ENCODE results near the gene KRTAP20-4.

KRTAP20-4 gene

GRCh38 chr21:30620522-30620921 is at the start of gene KRTAP20-4:
Gene KRTAP20-4 (plus strand): TSS chr21:30620627.
- no peak for DNase-seq (ENCODE audit: low read depth in 3 of 3)

GRCh38 chr21:30577766-30578165 is 42.7 kb upstream of the KRTAP20-4 start:
- DNase-seq (ENCODE audit: low read depth in 3 of 3) = no peak

- DNase-seq (ENCODE audit: low read depth in 3 of 3) = no peak
Measured at GRCh38 chr21:30579346-30579745, 41.1 kb upstream of the KRTAP20-4 start.

GRCh38 chr21:30580132-30580531 is 40.3 kb upstream of the KRTAP20-4 start:
- DNase-seq (ENCODE audit: low read depth in 3 of 3) = no peak

- DNase-seq (ENCODE audit: low read depth in 3 of 3) = no peak
Measured at GRCh38 chr21:30582870-30583269, 37.6 kb upstream of the KRTAP20-4 start.

GRCh38 chr21:30590297-30590696 is 30.1 kb upstream of the KRTAP20-4 start, which contains the start of gene KRTAP22-2:
Gene KRTAP22-2 (minus strand): TSS chr21:30590397.
- DNase-seq (ENCODE audit: low read depth in 3 of 3) = no peak

- DNase-seq (ENCODE audit: low read depth in 3 of 3) = no peak
Measured at GRCh38 chr21:30592140-30592539, 28.3 kb upstream of the KRTAP20-4 start, which contains the start of gene KRTAP6-3. Gene KRTAP6-3 (plus strand): TSS chr21:30592440. CDS start chr21:30592446, 6 bp downstream.

GRCh38 chr21:30598802-30599201 is 21.6 kb upstream of the KRTAP20-4 start, which contains the start of gene KRTAP6-2:
Gene KRTAP6-2 (minus strand): TSS chr21:30598902. CDS start chr21:30598874, 28 bp downstream.
- DNase-seq (ENCODE audit: low read depth in 3 of 3) = no peak

GRCh38 chr21:30600787-30601186 is 19.6 kb upstream of the KRTAP20-4 start, which contains the start of gene KRTAP22-1:
Gene KRTAP22-1 (plus strand): TSS chr21:30601087.
- DNase-seq (ENCODE audit: low read depth in 3 of 3) = no peak

GRCh38 chr21:30605968-30606367 is 14.5 kb upstream of the KRTAP20-4 start:
- DNase-seq (ENCODE audit: low read depth in 3 of 3) = no peak

- DNase-seq (ENCODE audit: low read depth in 3 of 3) = no peak
Measured at GRCh38 chr21:30612132-30612531, 8.3 kb upstream of the KRTAP20-4 start.

- no peak for DNase-seq (ENCODE audit: low read depth in 3 of 3)
Measured at GRCh38 chr21:30613836-30614235, 6.6 kb upstream of the KRTAP20-4 start, which contains the start of gene KRTAP6-1. Gene KRTAP6-1 (minus strand): TSS chr21:30613930. CDS start chr21:30613904, 26 bp downstream.

- no peak for DNase-seq (ENCODE audit: low read depth in 3 of 3)
Measured at GRCh38 chr21:30615199-30615598, 5.2 kb upstream of the KRTAP20-4 start.

- DNase-seq (ENCODE audit: low read depth in 3 of 3) = no peak
Measured at GRCh38 chr21:30616125-30616524, 4.3 kb upstream of the KRTAP20-4 start, which contains the start of gene KRTAP20-1. Gene KRTAP20-1 (plus strand): TSS chr21:30616425. CDS start chr21:30616455, 30 bp downstream.

GRCh38 chr21:30620080-30620479 is 347 bp upstream of the KRTAP20-4 start:
- DNase-seq (ENCODE audit: low read depth in 3 of 3) = no peak

GRCh38 chr21:30623362-30623761 is 2.9 kb downstream of the KRTAP20-4 start:
- DNase-seq (ENCODE audit: low read depth in 3 of 3) = no peak

GRCh38 chr21:30625449-30626165 is 5.2 kb downstream of the KRTAP20-4 start:
- DNase-seq (ENCODE audit: low read depth in 3 of 3) = no peak

- no peak for DNase-seq (ENCODE audit: low read depth in 3 of 3)
Measured at GRCh38 chr21:30628109-30628508, 7.7 kb downstream of the KRTAP20-4 start.

GRCh38 chr21:30629200-30629599 is 8.8 kb downstream of the KRTAP20-4 start:
- no peak for DNase-seq (ENCODE audit: low read depth in 3 of 3)

GRCh38 chr21:30634906-30635305 is 14.5 kb downstream of the KRTAP20-4 start, which contains the start of gene KRTAP20-2:
Gene KRTAP20-2 (plus strand): TSS chr21:30635206. CDS start chr21:30635264, 58 bp downstream.
- DNase-seq (ENCODE audit: low read depth in 3 of 3) = no peak

- DNase-seq (ENCODE audit: low read depth in 3 of 3) = no peak
Measured at GRCh38 chr21:30638686-30639085, 18.3 kb downstream of the KRTAP20-4 start.

- no peak for DNase-seq (ENCODE audit: low read depth in 3 of 3)
Measured at GRCh38 chr21:30642564-30642963, 22.1 kb downstream of the KRTAP20-4 start, which contains the start of gene KRTAP20-3. Gene KRTAP20-3 (plus strand): TSS chr21:30642864.

GRCh38 chr21:30646904-30647414 is 26.5 kb downstream of the KRTAP20-4 start:
- no peak for DNase-seq (ENCODE audit: low read depth in 3 of 3)
